AG04449 (cell line): ENCODE measurements around the gene ZNF787.

Experiments
- CTCF ChIA-PET: fragments of 350-600 bp; formaldehyde crosslinking; extraction: SDS; loops from one replicate; lab custom pipeline; 2021; ENCODE audit warnings: antibody characterized with exemption; lab: Yijun Ruan, JAX
- POLR2A ChIA-PET: fragments of 400-600, 350-600 bp; formaldehyde crosslinking; extraction: SDS; loops from one replicate; lab custom pipeline; 2020; ENCODE audit warnings: antibody characterized with exemption, inconsistent platforms; lab: Yijun Ruan, JAX
- DNase-seq: peaks from one replicate; pipeline ENCODE4 v3.0.0-alpha.2; 2010; ENCODE audit warnings: low read depth, low spot score
- H3K4me3 ChIP-seq: 2 replicates; pipeline ENCODE4 v1.5.1; 2011; ENCODE audit warnings: low read depth, mild to moderate bottlenecking, control low read depth, low read length
- TF ChIP-seq, protein P1 (sequence below): IDR thresholded peaks from one replicate; pipeline ENCODE4 v1.5.1; 2011; ENCODE audit warnings: mild to moderate bottlenecking, moderate library complexity, low read length, control low read depth, inconsistent platforms; ENCODE audit not compliant: insufficient read depth; ENCODE audit errors: missing control alignments

ZNF787 gene

DNA sequence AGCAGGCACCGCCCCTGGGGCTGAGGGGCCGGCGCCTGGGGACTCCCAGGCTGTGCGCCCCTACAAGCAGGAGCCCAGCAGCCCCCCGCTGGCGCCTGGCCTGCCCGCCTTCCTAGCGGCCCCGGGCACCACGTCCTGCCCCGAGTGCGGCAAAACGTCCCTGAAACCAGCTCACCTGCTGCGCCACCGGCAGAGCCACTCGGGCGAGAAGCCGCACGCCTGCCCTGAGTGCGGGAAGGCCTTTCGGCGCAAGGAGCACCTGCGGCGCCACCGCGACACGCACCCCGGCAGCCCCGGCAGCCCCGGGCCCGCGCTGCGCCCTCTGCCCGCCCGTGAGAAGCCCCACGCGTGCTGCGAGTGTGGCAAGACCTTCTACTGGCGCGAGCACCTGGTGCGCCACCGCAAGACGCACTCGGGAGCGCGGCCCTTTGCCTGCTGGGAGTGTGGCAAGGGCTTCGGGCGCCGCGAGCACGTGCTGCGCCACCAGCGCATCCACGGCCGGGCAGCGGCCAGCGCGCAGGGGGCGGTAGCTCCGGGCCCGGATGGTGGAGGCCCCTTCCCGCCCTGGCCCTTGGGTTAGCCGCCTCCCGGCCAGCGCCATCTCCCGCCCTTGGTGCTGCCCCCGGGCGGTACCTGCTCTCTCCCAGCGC lies 38.7 kb upstream of the ZNF787 start:
- no peak overlapping the region for H3K4me3 ChIP-seq
- no peak for DNase-seq
- TF ChIP-seq, protein P1, sequence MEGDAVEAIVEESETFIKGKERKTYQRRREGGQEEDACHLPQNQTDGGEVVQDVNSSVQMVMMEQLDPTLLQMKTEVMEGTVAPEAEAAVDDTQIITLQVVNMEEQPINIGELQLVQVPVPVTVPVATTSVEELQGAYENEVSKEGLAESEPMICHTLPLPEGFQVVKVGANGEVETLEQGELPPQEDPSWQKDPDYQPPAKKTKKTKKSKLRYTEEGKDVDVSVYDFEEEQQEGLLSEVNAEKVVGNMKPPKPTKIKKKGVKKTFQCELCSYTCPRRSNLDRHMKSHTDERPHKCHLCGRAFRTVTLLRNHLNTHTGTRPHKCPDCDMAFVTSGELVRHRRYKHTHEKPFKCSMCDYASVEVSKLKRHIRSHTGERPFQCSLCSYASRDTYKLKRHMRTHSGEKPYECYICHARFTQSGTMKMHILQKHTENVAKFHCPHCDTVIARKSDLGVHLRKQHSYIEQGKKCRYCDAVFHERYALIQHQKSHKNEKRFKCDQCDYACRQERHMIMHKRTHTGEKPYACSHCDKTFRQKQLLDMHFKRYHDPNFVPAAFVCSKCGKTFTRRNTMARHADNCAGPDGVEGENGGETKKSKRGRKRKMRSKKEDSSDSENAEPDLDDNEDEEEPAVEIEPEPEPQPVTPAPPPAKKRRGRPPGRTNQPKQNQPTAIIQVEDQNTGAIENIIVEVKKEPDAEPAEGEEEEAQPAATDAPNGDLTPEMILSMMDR: no peak
- ChIA-PET POLR2A (no interaction called here), CTCF (no interaction called here)

DNA sequence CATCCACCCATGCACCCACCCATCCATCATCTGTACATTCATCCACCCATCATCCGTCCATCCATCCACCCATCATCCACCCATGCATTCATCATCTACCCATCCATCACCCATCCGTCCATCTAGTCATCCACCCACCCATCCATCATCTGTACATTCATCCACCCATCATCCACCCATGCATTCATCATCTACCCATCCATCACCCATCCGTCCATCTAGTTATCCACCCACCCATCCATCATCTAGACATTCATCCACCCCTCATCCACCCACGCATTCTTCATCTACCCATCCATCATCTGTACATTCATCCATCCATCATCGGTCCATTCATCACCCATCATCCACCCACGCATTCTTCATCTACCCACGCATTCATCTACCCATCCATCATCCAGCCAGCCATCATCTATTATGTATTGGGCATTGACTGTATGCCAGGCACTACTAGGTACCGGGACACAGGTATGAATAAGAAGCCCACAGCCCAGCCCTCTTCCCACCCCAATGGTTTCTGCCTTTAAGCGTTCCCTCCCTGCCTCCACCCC lies 38.0 kb upstream of the ZNF787 start:
- no peak for DNase-seq
- H3K4me3 ChIP-seq: no peak overlapping the region
- ChIA-PET CTCF (no interaction called here), POLR2A (no interaction called here)
- TF ChIP-seq, protein P1: no peak

DNA sequence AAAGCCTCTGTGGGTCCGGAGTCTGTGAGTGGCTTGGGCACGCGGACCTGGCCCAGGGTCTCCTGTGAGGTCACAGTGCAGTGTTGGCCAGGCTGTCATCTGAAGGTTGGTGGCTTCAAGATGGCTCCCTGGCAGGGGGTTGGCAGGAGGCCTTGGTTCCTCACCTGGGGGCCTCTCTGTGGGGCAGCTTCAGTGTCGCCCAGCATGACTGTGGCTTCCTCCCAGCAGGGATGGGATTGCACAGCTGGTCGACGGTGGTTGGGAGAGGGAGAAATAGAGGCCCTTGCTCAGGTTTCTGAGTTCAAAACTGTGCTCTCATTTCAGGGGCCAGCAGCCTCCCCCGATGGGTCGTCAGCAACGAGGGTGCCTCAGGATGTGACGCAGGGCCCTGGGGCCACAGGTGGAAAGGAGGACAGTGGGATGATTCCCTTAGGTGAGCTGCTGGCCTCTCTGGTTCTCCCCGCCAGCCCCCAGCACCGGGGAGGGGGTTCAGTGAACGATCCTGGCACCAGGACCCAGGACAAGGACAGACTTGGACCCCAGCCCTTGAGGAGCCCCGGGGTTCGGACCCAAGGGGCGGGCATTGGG lies 37.2 kb upstream of the ZNF787 start:
- no peak overlapping the region for H3K4me3 ChIP-seq
- TF ChIP-seq, protein P1: no peak
- no peak for DNase-seq
- ChIA-PET CTCF (interaction anchor here (0.8 to 0.9 kb wide), 2 partner anchors 8 to 95 kb away, joined by 3 read pairs; no protein-coding TSS in a partner anchor), POLR2A (no interaction called here)

DNA sequence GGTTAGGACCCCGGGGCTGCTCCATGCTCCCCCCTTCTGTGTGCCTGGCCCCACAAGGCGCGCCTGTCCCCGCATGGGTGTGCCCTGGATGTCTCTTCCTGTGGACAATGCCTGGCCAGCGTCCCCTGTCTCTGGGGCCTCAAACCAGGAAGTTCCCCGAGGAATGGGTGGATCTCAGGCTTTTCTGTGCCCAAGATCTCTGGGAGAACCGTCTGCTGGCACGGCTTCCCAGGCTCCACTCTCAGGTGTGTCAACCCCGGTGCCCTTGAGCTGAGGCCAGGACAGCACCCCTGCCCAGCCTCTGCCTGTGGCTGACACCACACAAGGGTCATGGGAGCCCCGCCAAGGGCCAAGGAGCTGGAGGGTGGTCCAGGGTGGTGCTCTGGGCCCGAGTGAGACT lies 35.7 kb upstream of the ZNF787 start:
- ChIA-PET CTCF (no interaction called here), POLR2A (no interaction called here)
- TF ChIP-seq, protein P1: no peak
- no peak for DNase-seq
- H3K4me3 ChIP-seq: no peak overlapping the region

DNA sequence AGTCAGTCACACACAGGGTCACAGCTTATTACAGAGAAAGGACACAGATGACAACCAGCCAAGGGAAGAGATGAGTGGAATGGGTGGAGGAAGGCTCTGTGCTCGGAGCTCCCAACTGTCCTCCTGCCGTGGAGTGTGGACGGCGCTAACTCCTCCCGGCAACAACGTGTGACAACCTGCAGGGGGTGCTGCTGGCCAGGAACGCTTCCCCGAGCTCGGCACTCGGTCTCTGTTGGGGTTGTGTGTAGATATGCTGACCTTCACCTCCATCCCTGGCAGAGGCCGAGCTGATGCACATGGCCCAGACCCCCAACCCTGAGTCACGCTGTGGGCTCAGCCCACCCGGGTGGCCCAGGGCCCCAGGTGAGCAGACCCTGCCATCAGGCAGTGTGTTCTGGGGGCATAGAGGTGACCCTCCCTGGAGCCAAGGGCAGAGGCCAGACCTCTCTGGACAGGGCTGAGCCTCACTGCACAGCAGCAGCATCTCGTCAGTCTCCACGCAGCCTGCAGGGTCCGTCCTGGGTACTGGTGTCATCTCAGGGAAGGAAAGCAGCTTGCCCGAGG lies 34.1 kb upstream of the ZNF787 start:
- CTCF ChIA-PET: interaction anchor here (1.0 to 2.0 kb wide), 4 partner anchors 9 to 178 kb away, joined by 3 to 5 read pairs (median 4); no protein-coding TSS in a partner anchor
- POLR2A ChIA-PET: no interaction called here
- no peak overlapping the region for H3K4me3 ChIP-seq
- TF ChIP-seq, protein P1: peak; percentile 25
- DNase-seq: no peak

DNA sequence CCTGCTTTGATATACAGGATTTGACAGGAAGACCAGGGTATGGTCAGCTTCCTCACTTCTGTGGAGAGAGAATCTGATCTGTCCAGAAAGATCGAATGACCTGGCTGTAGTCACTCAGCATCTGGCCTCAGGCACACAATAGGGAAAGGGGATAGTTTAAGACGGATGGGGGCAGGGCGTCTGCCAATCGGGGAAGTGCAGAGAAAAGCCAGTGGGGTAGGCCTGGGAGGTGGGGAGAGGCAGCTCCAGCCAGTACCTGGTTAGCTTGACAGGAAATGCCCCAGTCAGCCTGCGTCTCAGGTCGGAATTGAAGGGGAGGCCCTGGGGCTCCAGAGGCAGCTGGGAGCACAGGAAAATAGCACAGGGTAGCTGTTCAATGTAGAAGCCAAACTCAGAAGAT lies 32.4 kb upstream of the ZNF787 start:
- TF ChIP-seq, protein P1: no peak
- DNase-seq: no peak
- no peak overlapping the region for H3K4me3 ChIP-seq
- CTCF ChIA-PET: interaction anchor here (1.4 to 2.1 kb wide), 3 partner anchors 11 to 78 kb away, joined by 4 to 8 read pairs (median 7); no protein-coding TSS in a partner anchor
- POLR2A ChIA-PET: no interaction called here
